Measurements from ENCODE around the gene MACROD2.

MACROD2 gene

GRCh38 chr20:15064741-15065140 is 1069.4 kb downstream of the MACROD2 start:
- TF ChIP-seq ZNF596 (tag by site-specific recombination; IDR thresholded peaks at IDR 0.05) (no peak), ZNF18 (tag by site-specific recombination; IDR thresholded peaks at IDR 0.05) (no peak), BCL6B (tag by site-specific recombination; IDR thresholded peaks at IDR 0.05) (no peak), ZSCAN18 (tag by site-specific recombination; IDR thresholded peaks at IDR 0.05) (no peak), ZNF354C (tag by site-specific recombination; IDR thresholded peaks at IDR 0.05; ENCODE audit: borderline replicate concordance, low read depth) (no peak), TSHZ1 (tag by site-specific recombination; IDR thresholded peaks at IDR 0.05; ENCODE audit: borderline replicate concordance) (no peak), ZNF626 (tag by site-specific recombination; IDR thresholded peaks at IDR 0.05) (no peak), ZNF2 (tag by site-specific recombination; IDR thresholded peaks at IDR 0.05) (no peak), ZNF639 (tag by site-specific recombination; IDR thresholded peaks at IDR 0.05) (no peak), ZNF677 (tag by site-specific recombination; IDR thresholded peaks at IDR 0.05) (no peak), ZFP3 (tag by site-specific recombination; IDR thresholded peaks at IDR 0.05; ENCODE audit: low read depth) (no peak), ZNF138 (tag by site-specific recombination; IDR thresholded peaks at IDR 0.05; ENCODE audit: borderline replicate concordance) (no peak), ZNF449 (tag by site-specific recombination; IDR thresholded peaks at IDR 0.05) (no peak), ZNF157 (tag by site-specific recombination; IDR thresholded peaks at IDR 0.05) (no peak), HOXA7 (CRISPR knock-in tag; IDR thresholded peaks at IDR 0.05; ENCODE audit: borderline replicate concordance) (no peak), ZNF19 (tag by site-specific recombination; IDR thresholded peaks at IDR 0.05; ENCODE audit: low read depth) (no peak), KLF17 (tag by site-specific recombination; IDR thresholded peaks at IDR 0.05) (no peak), ATF2 (tag by site-specific recombination; IDR thresholded peaks at IDR 0.05; ENCODE audit: low read depth) (no peak)
- ChIA-PET POLR2A (no interaction called here), CTCF (interaction anchor here (0.6 kb wide), 1 partner anchor 1675 kb away, joined by 3 read pairs; no protein-coding TSS in a partner anchor)
- no peaks in the 10 kb centered on the region for H3K9me3 ChIP-seq (ENCODE audit: control insufficient read depth, insufficient read depth, low read depth, low read length)
- no peak overlapping the region for H3K4me3 ChIP-seq (ENCODE audit: low read depth, low read length)
- no peaks in the 10 kb centered on the region for H3K4me1 ChIP-seq (ENCODE audit: control insufficient read depth, insufficient read depth, low read length)
- H3K36me3 ChIP-seq (ENCODE audit: control insufficient read depth in 2 of 2, insufficient read depth in 1 of 2, low read length in 2 of 2), result no peaks in the 10 kb centered on the region
- no peak overlapping the region for H3K27ac ChIP-seq (ENCODE audit: extremely low read depth, low read depth, low read length)
